GM18508 (cell line): ENCODE results near the gene GEN1.

Experiments
- ATAC-seq: cut with Tn5 transposase; IDR thresholded peaks from one replicate; pipeline ENCODE4 v1.9.1; 2021; ENCODE audit warnings: moderate number of reproducible peaks; ENCODE audit not compliant: insufficient read depth, unreplicated experiment

GEN1 gene

DNA sequence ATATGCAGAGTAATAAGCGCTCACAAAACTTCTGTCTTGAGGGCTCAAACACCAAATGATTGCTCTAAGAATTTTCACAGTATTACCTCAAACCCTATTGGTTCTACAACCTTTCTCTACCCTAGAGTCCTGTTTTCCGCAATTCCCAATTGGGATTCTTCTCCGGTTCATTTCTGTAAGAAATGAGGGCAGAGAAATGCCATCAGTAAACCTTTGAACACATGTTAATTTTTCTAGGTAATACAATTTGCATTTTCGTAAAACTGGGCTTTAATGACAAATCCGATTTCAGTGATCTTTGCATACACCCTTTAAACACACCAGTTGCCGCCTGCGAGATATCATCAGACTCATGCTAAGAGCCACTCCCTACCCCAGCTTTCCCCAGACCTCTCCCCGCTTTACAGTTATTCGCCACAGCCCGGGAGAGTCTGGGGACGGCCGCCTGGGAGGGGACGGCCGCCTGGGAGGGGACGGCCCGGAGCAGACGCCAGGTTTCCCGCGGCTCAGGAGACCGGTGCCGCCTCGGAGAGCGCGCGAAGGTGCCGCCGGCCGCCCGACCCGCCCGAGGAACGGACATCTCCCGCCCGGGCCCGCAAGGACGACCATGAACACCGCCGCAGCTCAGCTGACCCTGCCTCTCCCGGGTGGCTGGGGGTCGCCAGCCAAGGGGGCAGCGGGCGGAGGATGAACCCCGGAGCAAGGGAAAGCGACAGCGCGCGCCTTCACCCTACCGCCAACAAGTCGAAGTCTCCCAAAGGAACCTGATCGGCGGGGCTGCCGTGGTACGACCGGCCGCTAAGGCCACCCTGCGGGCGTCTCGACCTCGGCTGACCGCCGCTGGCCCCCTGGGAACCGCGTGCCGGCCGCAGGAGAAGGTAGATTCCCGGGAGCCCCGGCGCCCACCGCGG is 791 bp upstream of the GEN1 start:
- ATAC-seq: peak; percentile 19

DNA sequence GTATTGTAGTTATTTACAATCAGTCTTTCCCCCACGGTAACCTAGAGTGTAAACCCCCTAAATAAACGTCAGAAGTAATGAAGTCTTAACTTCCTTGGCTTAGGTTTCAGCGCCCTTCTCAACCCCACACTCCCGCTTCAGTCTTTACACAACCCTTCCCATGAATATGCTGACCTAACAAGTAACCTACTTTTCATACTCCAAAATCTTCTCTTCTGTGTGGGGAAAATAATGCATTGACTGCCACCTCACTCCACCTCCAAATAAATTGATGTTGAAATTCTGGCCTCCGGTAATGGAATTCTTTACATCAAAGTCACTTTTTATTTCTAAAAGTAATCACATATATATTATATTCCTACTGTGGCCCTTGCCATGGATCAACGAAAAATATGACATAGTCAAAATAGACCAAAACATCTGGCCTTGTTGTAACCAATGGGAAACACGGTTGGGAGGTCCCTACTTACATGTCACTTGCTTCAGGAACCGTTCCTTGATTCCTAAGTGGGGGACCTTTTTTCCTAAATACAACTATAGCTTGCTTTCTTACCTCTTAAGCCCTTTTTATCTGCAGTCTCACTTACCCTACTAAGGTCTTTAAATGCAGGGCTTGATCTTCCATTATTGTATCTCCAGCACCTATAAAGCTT is 961 bp downstream of the GEN1 start:
- no peak for ATAC-seq

- ATAC-seq: no peak
These were observed 2.7 kb downstream of the GEN1 start for GRCh38 chr2:17756668-17757067.

- no peak for ATAC-seq
These were observed 3.4 kb downstream of the GEN1 start for GRCh38 chr2:17757321-17757720.

- no peak for ATAC-seq
These were observed 4.2 kb downstream of the GEN1 start for GRCh38 chr2:17758118-17758517.

DNA sequence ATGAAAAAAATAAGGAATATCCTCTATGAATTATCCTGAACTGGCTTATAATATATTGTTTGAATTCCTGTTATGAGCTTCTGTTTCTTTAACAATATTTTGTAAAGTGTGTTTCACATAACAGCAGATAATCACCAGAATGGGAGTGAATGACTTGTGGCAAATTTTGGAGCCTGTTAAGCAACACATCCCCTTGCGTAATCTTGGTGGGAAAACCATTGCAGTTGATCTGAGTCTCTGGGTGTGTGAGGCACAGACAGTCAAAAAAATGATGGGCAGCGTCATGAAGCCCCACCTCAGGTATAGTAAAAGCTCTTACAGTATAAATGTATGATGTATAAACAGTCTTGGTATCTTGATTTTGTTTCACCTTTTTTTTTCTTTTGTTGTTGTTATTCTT is 5.9 kb downstream of the GEN1 start:
- ATAC-seq: no peak

GRCh38 chr2:17762451-17762850 is 8.5 kb downstream of the GEN1 start:
- no peak for ATAC-seq

- no peak for ATAC-seq
These were observed 9.8 kb downstream of the GEN1 start for GRCh38 chr2:17763641-17764333.

GRCh38 chr2:17765398-17765797 is 11.5 kb downstream of the GEN1 start:
- ATAC-seq: no peak

GRCh38 chr2:17768894-17769293 is 15.0 kb downstream of the GEN1 start:
- ATAC-seq: no peak

DNA sequence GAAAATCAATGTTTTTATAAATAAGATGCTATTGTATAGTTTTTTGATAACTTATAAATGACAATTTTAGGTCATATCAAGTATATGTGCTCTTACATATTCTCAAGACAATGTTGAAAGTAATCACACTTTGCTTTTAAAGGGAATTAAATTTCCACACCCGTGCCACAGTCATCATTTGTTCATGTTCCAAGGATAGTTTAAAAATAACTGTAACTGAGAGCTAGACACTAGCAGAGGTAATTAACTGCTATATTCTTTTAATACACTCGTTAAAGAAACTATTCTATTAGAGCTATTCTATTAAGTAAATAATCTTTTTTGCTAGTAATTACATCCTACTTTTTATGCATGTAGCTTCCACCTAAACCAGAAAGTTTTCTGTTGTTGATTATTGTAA is 18.0 kb downstream of the GEN1 start:
- no peak for ATAC-seq

- ATAC-seq: no peak
These were observed 18.6 kb downstream of the GEN1 start for GRCh38 chr2:17772532-17772931.

- ATAC-seq: no peak
These were observed 26.6 kb downstream of the GEN1 start for GRCh38 chr2:17780546-17780945.

DNA sequence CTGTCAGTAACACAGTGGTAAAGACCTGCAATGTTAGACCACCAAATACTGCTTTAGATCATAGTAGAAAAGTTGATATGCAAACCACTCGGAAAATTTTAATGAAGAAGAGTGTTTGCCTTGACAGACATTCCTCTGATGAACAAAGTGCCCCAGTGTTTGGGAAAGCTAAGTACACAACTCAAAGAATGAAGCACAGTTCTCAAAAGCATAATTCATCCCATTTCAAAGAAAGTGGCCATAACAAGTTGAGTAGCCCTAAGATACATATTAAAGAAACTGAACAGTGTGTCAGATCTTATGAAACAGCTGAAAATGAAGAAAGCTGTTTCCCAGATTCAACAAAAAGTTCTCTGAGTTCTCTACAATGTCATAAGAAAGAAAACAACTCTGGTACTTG is 27.5 kb downstream of the GEN1 start:
- ATAC-seq: no peak

- ATAC-seq: no peak
These were observed 32.8 kb downstream of the GEN1 start for GRCh38 chr2:17786727-17787126.

DNA sequence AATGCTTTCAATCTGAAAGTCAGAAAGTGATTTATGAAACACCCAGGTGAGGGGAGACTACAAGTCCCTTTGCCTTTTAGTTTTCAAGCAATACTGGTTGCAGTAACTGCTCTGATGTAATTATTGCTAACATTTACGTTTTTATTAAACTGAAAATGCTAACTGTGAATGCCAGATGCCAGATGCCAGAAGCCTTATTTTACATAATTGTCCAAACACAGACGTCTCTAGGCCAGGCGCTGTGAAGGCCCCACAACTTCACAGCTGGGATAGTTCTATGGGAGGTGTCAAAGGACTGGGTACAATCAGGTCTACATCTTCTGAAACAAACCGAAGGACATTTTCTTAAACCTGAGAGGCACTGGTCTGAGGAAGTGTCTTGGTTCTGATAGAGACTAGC is 34.8 kb downstream of the GEN1 start:
- ATAC-seq: no peak

DNA sequence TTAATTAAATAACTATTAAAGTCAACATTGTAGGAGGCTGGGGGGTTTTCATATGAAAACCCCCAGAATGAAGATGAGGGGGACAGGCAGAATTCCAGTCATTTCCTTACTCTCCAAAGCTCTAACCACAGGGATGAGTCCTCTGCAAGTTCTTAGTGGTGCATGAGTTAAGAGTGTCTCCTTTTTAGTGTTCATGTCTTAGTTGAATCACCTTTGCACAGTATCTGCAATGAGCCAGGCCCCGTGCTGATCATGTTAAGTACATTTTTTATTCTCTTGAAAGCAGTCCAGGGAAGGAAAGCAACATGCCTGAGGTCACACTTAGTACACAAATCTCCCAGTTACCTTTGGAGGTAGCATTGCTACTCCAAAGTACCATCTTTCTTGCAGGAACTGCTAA is 36.6 kb downstream of the GEN1 start:
- no peak for ATAC-seq

DNA sequence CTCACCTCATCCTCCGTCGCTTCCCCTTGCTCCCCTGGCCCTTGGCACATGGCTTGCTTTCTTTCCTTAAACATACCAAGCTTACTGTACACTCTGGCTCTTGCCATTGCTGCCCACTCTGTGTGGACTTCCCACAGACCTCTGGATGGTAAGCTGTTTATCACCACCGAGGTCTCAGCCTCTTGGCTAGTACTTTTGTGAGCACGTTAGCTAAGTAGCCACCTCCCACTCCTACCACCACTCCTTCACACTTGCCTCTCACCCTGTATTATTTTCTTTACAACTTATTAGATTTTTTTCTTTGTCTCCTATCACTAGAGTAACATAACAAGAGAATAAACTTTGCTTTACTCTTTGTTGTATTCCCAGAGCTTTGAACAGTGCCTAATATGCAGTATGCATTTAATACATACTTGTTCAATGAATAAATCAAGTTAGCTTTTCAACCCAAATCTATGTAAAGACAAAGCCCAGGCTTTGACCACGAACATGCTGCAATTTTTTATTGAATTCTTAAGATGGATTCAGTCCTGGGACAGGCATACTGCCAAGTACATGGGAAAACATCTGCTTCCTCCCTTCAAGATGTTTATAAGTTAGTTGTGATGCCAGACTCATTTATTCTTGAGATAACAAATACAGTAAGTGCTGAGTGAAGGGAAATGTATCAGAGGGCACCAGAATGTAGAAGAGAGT is 37.3 kb downstream of the GEN1 start:
- no peak for ATAC-seq

DNA sequence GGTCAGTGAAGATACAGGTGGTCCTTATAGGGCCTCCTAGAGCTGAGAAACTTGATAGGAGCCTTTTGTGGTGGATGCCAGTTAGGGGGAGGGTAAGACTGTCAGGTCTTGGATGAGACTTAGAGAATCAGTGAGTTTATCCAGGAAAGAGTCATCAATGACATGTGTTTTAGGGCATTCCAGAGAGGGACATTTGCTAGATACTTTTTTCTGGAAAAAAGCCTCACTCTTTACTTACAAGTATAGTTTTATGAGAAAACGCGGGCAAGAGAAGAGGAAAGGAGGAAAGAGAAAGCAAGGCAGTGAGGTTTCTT is 37.8 kb downstream of the GEN1 start:
- no peak for ATAC-seq

DNA sequence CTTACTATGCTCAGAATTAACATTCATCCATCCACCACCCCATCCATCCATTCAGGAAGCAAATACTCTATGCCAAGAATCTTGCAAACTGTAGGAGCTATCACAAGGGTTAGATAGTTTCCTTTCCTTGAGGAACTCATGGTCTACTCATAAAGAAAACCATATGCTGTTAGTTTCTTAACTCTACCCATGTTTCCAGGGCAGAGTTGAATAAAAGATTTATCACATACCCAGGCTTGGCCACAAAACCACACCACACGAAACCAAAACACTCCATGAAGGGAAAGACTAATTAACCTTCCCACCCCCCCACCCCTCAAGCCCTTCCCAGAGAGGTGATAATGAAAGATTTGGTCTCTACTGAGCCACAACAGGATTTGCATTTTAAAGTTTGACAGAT is 38.6 kb downstream of the GEN1 start:
- ATAC-seq: no peak

DNA sequence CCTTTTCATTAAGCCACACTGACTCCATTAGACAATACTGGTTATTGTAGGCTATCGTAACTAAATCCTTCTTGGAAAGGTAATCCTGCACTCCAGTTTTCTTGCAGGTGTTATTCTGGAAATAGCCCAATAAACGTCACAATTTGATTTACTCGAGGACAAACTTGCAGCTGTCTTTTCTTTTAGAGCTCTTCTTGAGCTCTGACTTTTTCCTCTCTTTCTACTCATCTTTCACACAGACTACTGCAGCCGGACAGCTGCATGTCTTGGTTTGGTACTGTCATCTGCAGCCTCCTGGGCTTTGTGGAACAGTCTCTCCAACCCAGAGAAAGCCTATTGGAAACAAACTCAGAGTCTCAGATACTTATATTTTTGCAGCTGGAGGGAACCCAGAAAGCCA is 39.4 kb downstream of the GEN1 start:
- ATAC-seq: no peak
